Caco-2 (cell line): ENCODE measurements around the gene SLC6A20. TPM values are rescaled to one million over a fixed set of nuclear protein-coding genes. Genes with fewer than 3 reads are reported as not detected.

ENCODE experiments used
- BruUV-seq: library from RNA; stranded (reverse); fragments of 400-500 nt; replicated peaks from 2 replicates; lab custom pipeline; 2021; lab: Mats Ljungman, UMichigan
- CTCF ChIA-PET: fragments of 300-600 bp; sonication (Branson Sonifier 250); formaldehyde crosslinking; loops from one replicate; lab custom pipeline; 2022; ENCODE audit warnings: antibody characterized with exemption; lab: Charles Lee
- POLR2A ChIA-PET: fragments of 300-600 bp; sonication (Branson Sonifier 250); formaldehyde crosslinking; loops from one replicate; lab custom pipeline; 2022; ENCODE audit warnings: antibody characterized with exemption; lab: Charles Lee
- DNase-seq, 2 experiments: peaks; one replicate each; pipeline versions ENCODE4 v3.0.0 to v3.0.0-alpha.2; 2020 to 2022
- H3K27me3 ChIP-seq: replicated peaks from 2 replicates; pipeline ENCODE4 v1.6.0; 2011; ENCODE audit warnings: low read length; ENCODE audit not compliant: control insufficient read depth, insufficient read depth
- H3K36me3 ChIP-seq: 2 replicates; pipeline ENCODE4 v1.5.1; 2011; ENCODE audit warnings: low read length; ENCODE audit not compliant: control insufficient read depth, insufficient read depth
- H3K4me1 ChIP-seq: fragments of 250-450 bp; sonication (Bioruptor Pico); 2 replicates; pipeline ENCODE4 v1.5.1; 2020; ENCODE audit warnings: mild to moderate bottlenecking
- H3K4me3 ChIP-seq: 2 replicates; pipeline ENCODE4 v1.5.1; 2011; ENCODE audit warnings: low read depth, mild to moderate bottlenecking, control low read depth, low read length
- H3K9me3 ChIP-seq: fragments of 250-450 bp; sonication (Bioruptor Pico); 2 replicates; pipeline ENCODE4 v1.5.1; 2020; ENCODE audit warnings: mild to moderate bottlenecking, moderate library complexity
- H3K27ac Mint-ChIP-seq: one replicate; pipeline ENCODE4 v1.8.0; 2022; ENCODE audit warnings: mixed read lengths; ENCODE audit not compliant: unreplicated experiment
- H3K27me3 Mint-ChIP-seq: one replicate; pipeline ENCODE4 v1.8.0; 2022; ENCODE audit warnings: mixed read lengths; ENCODE audit not compliant: insufficient read depth, unreplicated experiment
- H3K36me3 Mint-ChIP-seq: one replicate; pipeline ENCODE4 v1.8.0; 2022; ENCODE audit warnings: mild to moderate bottlenecking, mixed read lengths; ENCODE audit not compliant: insufficient read depth, unreplicated experiment
- H3K4me1 Mint-ChIP-seq: one replicate; pipeline ENCODE4 v1.8.0; 2022; ENCODE audit warnings: low read depth, mixed read lengths; ENCODE audit not compliant: unreplicated experiment
- H3K4me3 Mint-ChIP-seq: one replicate; pipeline ENCODE4 v1.8.0; 2022; ENCODE audit warnings: mild to moderate bottlenecking, moderate library complexity, mixed read lengths; ENCODE audit not compliant: unreplicated experiment
- H3K9me3 Mint-ChIP-seq: one replicate; pipeline ENCODE4 v1.8.0; 2022; ENCODE audit warnings: mixed read lengths; ENCODE audit not compliant: unreplicated experiment
- CTCF ChIP-seq, 2 experiments: fragments of 200-600 bp in 1 of 2; IDR thresholded peaks; 1 replicate in 1 of 2; 2 replicates in 1 of 2; pipeline versions ENCODE4 v1.5.1 to v1.8.0; 2011 to 2022; ENCODE audit warnings: antibody characterized with exemption in 1 of 2, control low read depth in 1 of 2, inconsistent platforms in 1 of 2, low read depth in 1 of 2, low read length in 1 of 2, mild to moderate bottlenecking in 1 of 2, moderate library complexity in 1 of 2; ENCODE audit not compliant: insufficient read depth in 1 of 2, severe bottlenecking in 1 of 2, unreplicated experiment in 1 of 2
- intact Hi-C: fragments of 100-400 bp; cut with micrococcal nuclease; formaldehyde crosslinking; loops from one replicate; pipeline ENCODE4 v1.10.0; 2022; ENCODE audit not compliant: unreplicated experiment
- total RNA-seq: library from RNA; stranded (reverse); gene quantifications from 2 replicates; pipeline ENCODE4 v1.2.3, GENCODE V29; 2022

The SLC6A20 gene
- total RNA-seq, 1 experiment from 2014 or later = 0.39 TPM

- no peak for TF ChIP-seq CTCF (IDR thresholded peaks at IDR 0.05; ENCODE audit: insufficient read depth in 1 of 2, low read depth in 1 of 2, low read length in 1 of 2, severe bottlenecking in 1 of 2, unreplicated experiment in 1 of 2)
- no TSS peak for BruUV-seq
- ChIA-PET CTCF (no interaction called here), POLR2A (no interaction called here)
- Histone ChIP-seq H3K27me3 (no peaks in the 10 kb centered on the region), H3K9me3 (no peaks in the 10 kb centered on the region), H3K36me3 (no peaks in the 10 kb centered on the region), H3K4me3 (no peak overlapping the region), H3K4me1 (peaks cover 15% of the 10 kb centered on the region)
- Mint-ChIP-seq H3K4me1 (peaks cover 7% of the 10 kb centered on the region), H3K27ac (no peak overlapping the region), H3K4me3 (no peak overlapping the region), H3K27me3 (no peaks in the 10 kb centered on the region), H3K36me3 (no peaks in the 10 kb centered on the region), H3K9me3 (no peaks in the 10 kb centered on the region)
- DNase-seq = peak in 1 of 2 experiments; percentile 13
- intact Hi-C loops = no loop called here
These were observed 20.1 kb downstream of the SLC6A20 start for GRCh38 chr3:45776301-45776595.

DNA sequence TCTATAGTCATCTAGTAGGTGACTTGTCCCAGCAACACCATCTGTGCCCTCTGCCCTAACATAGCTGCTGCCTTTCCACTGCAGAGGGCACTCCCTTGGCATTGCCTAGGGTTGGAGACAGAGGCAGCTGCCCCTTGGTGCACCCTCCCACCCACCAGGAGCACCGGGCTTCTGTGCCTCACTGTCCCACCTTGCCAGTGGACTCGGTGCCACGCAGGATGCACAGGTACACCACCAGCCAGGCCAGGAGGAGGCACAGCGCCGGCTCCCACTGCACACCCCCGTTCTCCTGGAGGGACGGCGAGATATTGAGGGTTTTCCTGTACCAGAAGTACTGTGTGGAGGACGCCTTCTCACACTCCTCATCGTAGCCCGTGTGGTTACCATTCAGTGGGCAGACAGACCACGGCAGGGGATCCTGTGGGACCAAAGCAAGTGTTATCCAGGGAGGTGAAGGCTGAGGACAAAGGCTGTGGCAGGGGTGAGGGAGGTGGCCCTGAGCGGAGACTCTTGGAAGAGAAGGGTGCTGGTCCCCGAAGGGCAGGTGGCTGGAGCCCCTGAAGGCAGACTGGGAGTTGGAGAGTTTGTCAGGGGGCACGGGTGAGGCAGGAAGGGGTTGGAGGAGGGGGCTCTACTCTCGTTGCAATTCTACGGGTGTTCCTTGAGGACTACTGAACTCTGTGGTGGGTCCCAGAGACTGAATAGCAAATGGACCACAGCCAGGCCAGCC lies 20.6 kb downstream of the SLC6A20 start:
- Histone ChIP-seq H3K36me3 (no peaks in the 10 kb centered on the region), H3K4me3 (no peak overlapping the region), H3K4me1 (peaks cover 15% of the 10 kb centered on the region), H3K9me3 (no peaks in the 10 kb centered on the region), H3K27me3 (no peaks in the 10 kb centered on the region)
- Mint-ChIP-seq H3K4me3 (no peak overlapping the region), H3K27me3 (no peaks in the 10 kb centered on the region), H3K9me3 (no peaks in the 10 kb centered on the region), H3K27ac (no peak overlapping the region), H3K4me1 (peaks cover 7% of the 10 kb centered on the region), H3K36me3 (no peaks in the 10 kb centered on the region)
- BruUV-seq = no TSS peak
- intact Hi-C loops = no loop called here
- no peak for TF ChIP-seq CTCF (IDR thresholded peaks at IDR 0.05; ENCODE audit: insufficient read depth in 1 of 2, low read depth in 1 of 2, low read length in 1 of 2, severe bottlenecking in 1 of 2, unreplicated experiment in 1 of 2)
- POLR2A ChIA-PET = no interaction called here
- DNase-seq = peak in 1 of 2 experiments; percentile 17
- CTCF ChIA-PET = no interaction called here

- H3K27ac Mint-ChIP-seq = no peak overlapping the region
- no peak overlapping the region for H3K4me3 Mint-ChIP-seq
- no peaks in the 10 kb centered on the region for H3K36me3 Mint-ChIP-seq
- Histone ChIP-seq H3K36me3 (no peaks in the 10 kb centered on the region), H3K9me3 (no peaks in the 10 kb centered on the region), H3K4me3 (no peak overlapping the region), H3K27me3 (no peaks in the 10 kb centered on the region), H3K4me1 (peaks cover 15% of the 10 kb centered on the region)
- POLR2A ChIA-PET = no interaction called here
- no peak for TF ChIP-seq CTCF (IDR thresholded peaks at IDR 0.05; ENCODE audit: insufficient read depth in 1 of 2, low read depth in 1 of 2, low read length in 1 of 2, severe bottlenecking in 1 of 2, unreplicated experiment in 1 of 2)
- peak in 1 of 2 experiments; percentile 11 for DNase-seq
- peaks cover 7% of the 10 kb centered on the region for H3K4me1 Mint-ChIP-seq
- BruUV-seq = no TSS peak
- H3K27me3 Mint-ChIP-seq = no peaks in the 10 kb centered on the region
- CTCF ChIA-PET = no interaction called here
- intact Hi-C loops = no loop called here
- no peaks in the 10 kb centered on the region for H3K9me3 Mint-ChIP-seq
These were observed 21.5 kb downstream of the SLC6A20 start for GRCh38 chr3:45774581-45775521.
